Measurements from ENCODE around the gene PTH2R.

DNA sequence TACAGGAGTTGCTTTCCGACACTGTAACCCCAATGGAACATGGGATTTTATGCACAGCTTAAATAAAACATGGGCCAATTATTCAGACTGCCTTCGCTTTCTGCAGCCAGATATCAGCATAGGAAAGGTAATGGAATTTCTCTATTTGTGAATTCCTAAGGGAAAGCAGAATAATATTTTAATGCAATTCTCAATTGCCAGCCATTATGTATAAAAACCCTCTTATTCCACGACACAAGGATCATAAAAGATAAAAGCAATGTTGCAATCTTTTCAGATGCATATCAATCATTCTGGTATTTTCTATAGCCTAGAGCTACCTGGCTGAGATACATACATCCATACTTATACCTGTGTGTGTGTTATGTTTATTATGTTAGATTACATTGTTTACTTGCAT lies 31.2 kb downstream of the PTH2R start:
- TF ChIP-seq, protein P1, sequence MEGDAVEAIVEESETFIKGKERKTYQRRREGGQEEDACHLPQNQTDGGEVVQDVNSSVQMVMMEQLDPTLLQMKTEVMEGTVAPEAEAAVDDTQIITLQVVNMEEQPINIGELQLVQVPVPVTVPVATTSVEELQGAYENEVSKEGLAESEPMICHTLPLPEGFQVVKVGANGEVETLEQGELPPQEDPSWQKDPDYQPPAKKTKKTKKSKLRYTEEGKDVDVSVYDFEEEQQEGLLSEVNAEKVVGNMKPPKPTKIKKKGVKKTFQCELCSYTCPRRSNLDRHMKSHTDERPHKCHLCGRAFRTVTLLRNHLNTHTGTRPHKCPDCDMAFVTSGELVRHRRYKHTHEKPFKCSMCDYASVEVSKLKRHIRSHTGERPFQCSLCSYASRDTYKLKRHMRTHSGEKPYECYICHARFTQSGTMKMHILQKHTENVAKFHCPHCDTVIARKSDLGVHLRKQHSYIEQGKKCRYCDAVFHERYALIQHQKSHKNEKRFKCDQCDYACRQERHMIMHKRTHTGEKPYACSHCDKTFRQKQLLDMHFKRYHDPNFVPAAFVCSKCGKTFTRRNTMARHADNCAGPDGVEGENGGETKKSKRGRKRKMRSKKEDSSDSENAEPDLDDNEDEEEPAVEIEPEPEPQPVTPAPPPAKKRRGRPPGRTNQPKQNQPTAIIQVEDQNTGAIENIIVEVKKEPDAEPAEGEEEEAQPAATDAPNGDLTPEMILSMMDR (IDR thresholded peaks at IDR 0.05; ENCODE audit: insufficient read depth, low read length, poor library complexity, severe bottlenecking) = no peak
- TF ChIP-seq EZH2phosphoT487 (conservative IDR thresholded peaks at IDR 0.05; ENCODE audit: low read length) = no peak
